Stimulated activated CD8-positive, alpha-beta memory T cell treated with anti-CD3 and anti-CD28 coated beads, Interleukin-4, amount 100 ng/mL, for 1 hour (primary cell): ENCODE results near the gene ELF5.

Source experiments
- DNase-seq, 2 donors: peaks; one replicate each; pipeline ENCODE4 v3.0.0-alpha.2; 2020; ENCODE audit warnings: low read depth in 2 of 2, low spot score in 1 of 2

The ELF5 gene

GRCh38 chr11:34523053-34523452 is 9.5 kb upstream of the ELF5 start:
- no peak for DNase-seq

- no peak for DNase-seq
Observed at GRCh38 chr11:34522188-34522587, 8.6 kb upstream of the ELF5 start.

GRCh38 chr11:34521265-34521664 is 7.7 kb upstream of the ELF5 start:
- DNase-seq = no peak

- DNase-seq = no peak
Observed at GRCh38 chr11:34519595-34520235, 6.1 kb upstream of the ELF5 start.

GRCh38 chr11:34516247-34517040 is 2.9 kb upstream of the ELF5 start:
- no peak for DNase-seq

GRCh38 chr11:34514597-34514996 is 1.0 kb upstream of the ELF5 start:
- DNase-seq = no peak

GRCh38 chr11:34512840-34513681 is 533 bp downstream of the ELF5 start:
- no peak for DNase-seq

- no peak for DNase-seq
Observed at GRCh38 chr11:34510673-34511072, 2.9 kb downstream of the ELF5 start.

GRCh38 chr11:34510218-34510617 is 3.4 kb downstream of the ELF5 start:
- DNase-seq = no peak

- DNase-seq = no peak
Observed at GRCh38 chr11:34509336-34509876, 4.2 kb downstream of the ELF5 start.

- DNase-seq = no peak
Observed at GRCh38 chr11:34508524-34508923, 5.1 kb downstream of the ELF5 start.

- DNase-seq = no peak
Observed at GRCh38 chr11:34507610-34508009, 6.0 kb downstream of the ELF5 start.

- no peak for DNase-seq
Observed at GRCh38 chr11:34507156-34507555, 6.4 kb downstream of the ELF5 start.

GRCh38 chr11:34505874-34506273 is 7.7 kb downstream of the ELF5 start:
- no peak for DNase-seq

GRCh38 chr11:34502949-34503348 is 10.6 kb downstream of the ELF5 start:
- DNase-seq = no peak

- no peak for DNase-seq
Observed at GRCh38 chr11:34501949-34502348, 11.6 kb downstream of the ELF5 start.

- DNase-seq = no peak
Observed at GRCh38 chr11:34501500-34501899, 12.1 kb downstream of the ELF5 start.

GRCh38 chr11:34499719-34500500 is 13.7 kb downstream of the ELF5 start:
- DNase-seq = no peak

- DNase-seq = no peak
Observed at GRCh38 chr11:34495724-34496377, 17.7 kb downstream of the ELF5 start.

- no peak for DNase-seq
Observed at GRCh38 chr11:34495239-34495723, 18.3 kb downstream of the ELF5 start.
